Measurements from ENCODE around the gene PAIP2. TPM values are rescaled to one million over a fixed set of nuclear protein-coding genes. Genes with fewer than 3 reads are reported as not detected.

PAIP2 gene, protein sequence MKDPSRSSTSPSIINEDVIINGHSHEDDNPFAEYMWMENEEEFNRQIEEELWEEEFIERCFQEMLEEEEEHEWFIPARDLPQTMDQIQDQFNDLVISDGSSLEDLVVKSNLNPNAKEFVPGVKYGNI
- total RNA-seq (2022) (73.0 and 81.2 TPM in 2 replicates), Bru-seq, nascent RNA (percentile 91 among the genes with signal in this experiment), BruChase-seq, experiment 1, labeled RNA remaining after a 6-hour chase (percentile 92 among the genes with signal in this experiment), BruChase-seq, experiment 2, labeled RNA remaining after a 2-hour chase (percentile 94 among the genes with signal in this experiment)
- long read RNA-seq, transcript PAIP2-201 (4 exons, 1,459 nt), result major isoform, 224 of 570 reads
- long read RNA-seq, transcript PAIP2-206 (3 exons, 815 nt), result minor isoform, 6 of 570 reads
- long read RNA-seq, partial matches to known transcripts, result 316 of 570 reads
- long read RNA-seq, other reads (novel, unspliced or antisense), result 24 of 570 reads

DNA sequence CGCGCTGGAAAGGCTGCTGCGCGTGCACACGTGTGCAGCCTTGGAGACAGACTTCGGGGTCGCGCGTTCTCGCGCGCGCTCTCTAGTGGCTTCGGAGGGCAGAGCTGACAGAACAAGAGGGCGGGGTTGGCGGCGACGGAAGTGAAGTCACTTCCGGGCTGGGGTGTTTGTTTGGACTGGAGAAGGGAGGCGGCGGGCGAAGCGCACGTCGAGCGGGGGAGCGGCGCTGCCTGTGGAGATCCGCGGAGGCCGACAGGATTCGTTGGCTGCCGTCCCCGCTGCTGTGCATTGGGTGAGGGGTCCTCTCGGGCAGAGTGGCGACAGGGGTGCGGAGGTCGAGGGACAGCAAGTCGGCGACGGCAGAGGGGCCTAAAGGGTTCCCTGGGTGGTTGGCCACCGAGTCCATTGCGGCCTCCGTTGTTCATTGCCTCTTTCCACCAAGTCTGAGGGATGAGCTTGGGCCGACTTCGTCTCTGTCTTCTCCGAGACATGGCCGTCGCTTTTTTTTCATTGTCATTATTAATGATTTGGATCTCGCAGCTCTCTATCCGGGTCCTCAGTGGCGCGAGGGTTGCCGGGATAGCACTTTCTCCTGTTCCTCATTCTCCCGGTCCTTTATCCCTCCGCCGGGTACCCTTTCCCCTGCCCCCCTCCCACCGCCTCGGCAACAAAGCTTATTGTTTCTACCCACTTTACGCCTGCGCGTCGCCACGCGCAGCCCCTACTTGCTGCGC, at the start of gene PAIP2:
PAIP2 (plus strand) TSS at position 166 of the 734 bp plus-strand sequence. CDS start 21,931 bp downstream, outside the sequence.
- Mint-ChIP-seq H3K4me1 (ENCODE audit: low read depth, unreplicated experiment) (peaks cover 14% of the 10 kb centered on the region), H3K27ac (ENCODE audit: unreplicated experiment) (peak within 1 kb of the TSS; percentile 90), H3K27me3 (ENCODE audit: unreplicated experiment) (no peaks in the 10 kb centered on the region), H3K4me3 (ENCODE audit: low read depth, unreplicated experiment) (peak within 1 kb of the TSS; percentile 83), H3K36me3 (ENCODE audit: insufficient read depth, unreplicated experiment) (peaks cover 52% of the 10 kb centered on the region), H3K9me3 (ENCODE audit: low read depth, unreplicated experiment) (no peaks in the 10 kb centered on the region)
- peak; percentile 98 for DNase-seq
- CTCF ChIA-PET, result interaction anchor here (0.6 to 1.7 kb wide), 12 partner anchors 14 to 766 kb away, joined by 3 to 12 read pairs (median 4); partner anchors contain the start of gene MATR3
- intact Hi-C loops (cut with micrococcal nuclease; ENCODE audit: unreplicated experiment), result loop anchor here (5.0 kb wide), 1 partner anchor 50 kb away; no protein-coding TSS in a partner anchor
- TF ChIP-seq, protein P1, sequence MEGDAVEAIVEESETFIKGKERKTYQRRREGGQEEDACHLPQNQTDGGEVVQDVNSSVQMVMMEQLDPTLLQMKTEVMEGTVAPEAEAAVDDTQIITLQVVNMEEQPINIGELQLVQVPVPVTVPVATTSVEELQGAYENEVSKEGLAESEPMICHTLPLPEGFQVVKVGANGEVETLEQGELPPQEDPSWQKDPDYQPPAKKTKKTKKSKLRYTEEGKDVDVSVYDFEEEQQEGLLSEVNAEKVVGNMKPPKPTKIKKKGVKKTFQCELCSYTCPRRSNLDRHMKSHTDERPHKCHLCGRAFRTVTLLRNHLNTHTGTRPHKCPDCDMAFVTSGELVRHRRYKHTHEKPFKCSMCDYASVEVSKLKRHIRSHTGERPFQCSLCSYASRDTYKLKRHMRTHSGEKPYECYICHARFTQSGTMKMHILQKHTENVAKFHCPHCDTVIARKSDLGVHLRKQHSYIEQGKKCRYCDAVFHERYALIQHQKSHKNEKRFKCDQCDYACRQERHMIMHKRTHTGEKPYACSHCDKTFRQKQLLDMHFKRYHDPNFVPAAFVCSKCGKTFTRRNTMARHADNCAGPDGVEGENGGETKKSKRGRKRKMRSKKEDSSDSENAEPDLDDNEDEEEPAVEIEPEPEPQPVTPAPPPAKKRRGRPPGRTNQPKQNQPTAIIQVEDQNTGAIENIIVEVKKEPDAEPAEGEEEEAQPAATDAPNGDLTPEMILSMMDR (IDR thresholded peaks at IDR 0.05; ENCODE audit: unreplicated experiment), result peak; percentile 78
- BruUV-seq (replicated peaks), result TSS peak; percentile 97

DNA sequence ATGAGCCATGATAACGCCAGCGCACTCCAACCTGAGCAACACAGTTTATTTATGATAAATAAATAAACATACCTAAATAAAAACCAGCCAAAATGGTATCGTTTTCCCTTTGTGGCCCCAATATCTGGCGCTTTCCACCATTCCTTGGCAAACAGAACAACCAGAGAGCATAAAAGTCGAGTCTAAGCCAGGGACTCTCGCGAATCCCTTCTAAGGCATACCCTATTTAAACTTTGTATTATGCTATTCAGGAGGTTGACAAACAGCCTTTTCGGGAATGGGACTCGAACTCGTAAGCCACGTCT, 48.5 kb upstream of the PAIP2 start:
- DNase-seq, result no peak
- peaks cover 54% of the 10 kb centered on the region for H3K36me3 Mint-ChIP-seq (ENCODE audit: insufficient read depth, unreplicated experiment)
- H3K27ac Mint-ChIP-seq (ENCODE audit: unreplicated experiment), result peak overlapping the region; percentile 98
- BruUV-seq (replicated peaks), result TSS peak; percentile 76
- no peaks in the 10 kb centered on the region for H3K27me3 Mint-ChIP-seq (ENCODE audit: unreplicated experiment)
- peaks cover 30% of the 10 kb centered on the region for H3K4me1 Mint-ChIP-seq (ENCODE audit: low read depth, unreplicated experiment)
- intact Hi-C loops (cut with micrococcal nuclease; ENCODE audit: unreplicated experiment), result no loop called here
- no peaks in the 10 kb centered on the region for H3K9me3 Mint-ChIP-seq (ENCODE audit: low read depth, unreplicated experiment)
- TF ChIP-seq, protein P1 (IDR thresholded peaks at IDR 0.05; ENCODE audit: unreplicated experiment), result no peak
- CTCF ChIA-PET, result interaction anchor here (0.6 to 1.8 kb wide), 6 partner anchors 14 to 178 kb away, joined by 3 to 12 read pairs (median 4); partner anchors contain the start of gene PAIP2
- peak overlapping the region; percentile 98 for H3K4me3 Mint-ChIP-seq (ENCODE audit: low read depth, unreplicated experiment)

DNA sequence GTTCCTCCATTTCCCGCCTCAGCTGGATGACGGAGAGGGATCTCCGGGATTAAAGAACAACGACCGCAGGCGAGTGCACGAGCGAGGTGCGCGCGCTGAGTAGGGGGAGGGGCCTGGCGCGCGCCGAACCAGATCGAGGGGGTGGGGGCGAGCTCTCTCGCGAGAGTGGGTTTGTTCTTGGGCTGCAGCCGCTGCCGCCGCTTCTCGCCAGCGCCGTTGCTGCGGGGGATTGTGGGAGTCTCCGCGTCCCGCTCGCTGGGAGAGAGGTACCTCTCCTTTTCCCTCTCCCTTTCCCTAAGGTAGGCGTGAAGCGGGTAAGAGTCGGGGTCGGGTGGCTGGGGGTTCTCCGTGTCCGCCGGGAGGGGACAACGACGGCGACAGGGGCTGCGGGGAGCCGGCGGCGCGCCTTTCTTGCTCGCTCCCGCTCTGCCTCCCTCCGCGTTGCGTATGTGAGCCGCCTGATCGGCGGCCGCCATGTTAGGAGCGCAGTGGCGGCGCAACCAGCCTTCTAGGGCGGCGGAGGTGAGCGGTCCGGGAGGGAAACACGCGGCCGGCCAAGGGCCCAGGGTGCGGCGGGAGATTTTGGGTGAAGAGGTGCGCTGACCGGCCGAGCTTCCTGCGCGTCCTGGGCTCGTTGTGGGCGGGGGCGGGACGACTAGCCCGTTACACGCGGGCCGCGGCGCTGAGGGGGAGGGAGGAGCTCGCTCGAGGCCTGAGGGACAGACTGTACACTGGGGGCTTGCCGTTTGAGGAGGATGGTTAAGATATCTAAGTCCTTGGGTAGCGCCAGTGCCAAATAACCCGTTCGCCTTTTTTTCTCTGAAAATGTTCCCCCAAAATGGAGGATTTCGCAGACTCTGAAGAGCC, 47.9 kb upstream of the PAIP2 start, which contains the start of gene MATR3:
MATR3 (plus strand) TSS at position 234 of the 867 bp plus-strand sequence. CDS start 13,676 bp downstream, outside the sequence.
- Mint-ChIP-seq H3K27me3 (ENCODE audit: unreplicated experiment) (no peaks in the 10 kb centered on the region), H3K27ac (ENCODE audit: unreplicated experiment) (peak within 1 kb of the TSS; percentile 98), H3K36me3 (ENCODE audit: insufficient read depth, unreplicated experiment) (peaks cover 57% of the 10 kb centered on the region), H3K4me3 (ENCODE audit: low read depth, unreplicated experiment) (peak within 1 kb of the TSS; percentile 98), H3K4me1 (ENCODE audit: low read depth, unreplicated experiment) (peaks cover 35% of the 10 kb centered on the region), H3K9me3 (ENCODE audit: low read depth, unreplicated experiment) (no peaks in the 10 kb centered on the region)
- TF ChIP-seq, protein P1 (IDR thresholded peaks at IDR 0.05; ENCODE audit: unreplicated experiment), result no peak
- BruUV-seq (replicated peaks), result TSS peak; percentile 80
- CTCF ChIA-PET, result interaction anchor here (0.6 to 1.8 kb wide), 10 partner anchors 14 to 178 kb away, joined by 3 to 12 read pairs (median 4); partner anchors contain the start of gene PAIP2
- intact Hi-C loops (cut with micrococcal nuclease; ENCODE audit: unreplicated experiment), result loop anchor here (2.0 kb wide), 1 partner anchor 17 kb away; no protein-coding TSS in a partner anchor
- DNase-seq, result peak; percentile 98
